HG03066 (cell line): ENCODE measurements around the gene HAO2.
"Not testable (repeated sequence)": the region's sequence is repeated elsewhere in the genome, so short reads cannot be mapped to it uniquely, and the experiment has no call there.

Experiments used
- ATAC-seq: cut with Tn5 transposase; IDR thresholded peaks from one replicate; pipeline ENCODE4 v1.9.1; 2021; ENCODE audit warnings: low read depth; ENCODE audit not compliant: unreplicated experiment

The HAO2 gene

GRCh38 chr1:119376594-119376993, 8.0 kb downstream of the HAO2 start:
- no peak for ATAC-seq

GRCh38 chr1:119377594-119377993, 9.0 kb downstream of the HAO2 start:
- ATAC-seq, result not testable (repeated sequence)

- ATAC-seq, result no peak
Observed at GRCh38 chr1:119379117-119379516, 10.5 kb downstream of the HAO2 start.

- no peak for ATAC-seq
Observed at GRCh38 chr1:119380304-119380703, 11.7 kb downstream of the HAO2 start.

DNA sequence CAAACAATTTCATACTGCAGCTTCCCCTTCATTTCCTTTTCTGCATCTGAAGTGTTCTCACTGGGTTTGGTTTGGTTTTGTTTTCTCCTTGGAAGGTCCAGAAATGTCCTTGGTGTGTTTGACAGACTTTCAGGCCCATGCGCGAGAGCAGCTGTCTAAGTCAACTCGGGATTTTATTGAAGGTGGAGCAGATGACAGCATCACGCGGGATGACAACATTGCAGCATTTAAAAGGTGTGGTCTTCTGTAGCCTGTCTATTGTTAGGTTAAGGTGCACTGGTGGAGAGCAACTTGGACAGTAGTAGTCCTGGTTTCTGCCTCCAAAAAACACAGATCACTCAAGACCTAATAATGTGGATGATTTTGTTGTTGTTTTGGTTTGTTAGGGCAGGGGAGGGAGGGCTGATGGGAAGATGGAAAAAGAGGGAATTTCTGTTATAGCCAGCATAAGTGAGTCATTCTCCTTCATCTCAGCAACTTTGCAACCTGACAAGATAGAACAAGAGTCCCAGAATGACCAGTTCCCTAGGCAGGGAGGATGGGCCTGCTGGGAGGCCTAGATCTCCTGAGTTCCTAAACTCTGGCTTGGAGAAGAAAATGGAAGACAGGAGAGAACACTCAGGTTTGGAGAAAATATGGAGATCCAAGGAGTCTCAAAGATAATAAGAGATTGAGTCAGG, 12.5 kb downstream of the HAO2 start:
- no peak for ATAC-seq

GRCh38 chr1:119384591-119384990, 16.0 kb downstream of the HAO2 start:
- no peak for ATAC-seq

GRCh38 chr1:119385650-119386049, 17.1 kb downstream of the HAO2 start:
- no peak for ATAC-seq

- no peak for ATAC-seq
Observed at GRCh38 chr1:119387858-119388257, 19.3 kb downstream of the HAO2 start.

DNA sequence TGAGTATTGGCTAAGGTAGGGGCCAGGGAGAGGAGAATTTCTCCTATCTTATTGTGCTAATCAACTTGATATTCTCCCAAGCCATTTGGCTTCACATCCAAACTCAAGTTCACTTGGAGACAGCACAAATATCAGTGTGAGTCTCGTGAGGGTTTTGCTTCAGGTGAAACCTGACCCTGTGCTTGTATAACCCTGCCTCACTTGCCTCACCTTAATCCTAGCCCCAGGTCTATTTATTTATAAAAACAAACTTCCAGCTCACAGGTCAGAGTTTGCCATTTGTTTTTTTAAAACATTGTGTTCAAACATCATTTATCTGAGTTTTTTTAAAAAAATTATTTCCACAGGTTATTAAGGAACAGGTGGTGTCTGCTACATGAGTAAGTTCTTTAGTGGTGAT, 19.9 kb downstream of the HAO2 start:
- ATAC-seq, result no peak

- ATAC-seq, result no peak
Observed at GRCh38 chr1:119390526-119390925, 21.9 kb downstream of the HAO2 start.

GRCh38 chr1:119391749-119392148, 23.2 kb downstream of the HAO2 start:
- ATAC-seq, result no peak

DNA sequence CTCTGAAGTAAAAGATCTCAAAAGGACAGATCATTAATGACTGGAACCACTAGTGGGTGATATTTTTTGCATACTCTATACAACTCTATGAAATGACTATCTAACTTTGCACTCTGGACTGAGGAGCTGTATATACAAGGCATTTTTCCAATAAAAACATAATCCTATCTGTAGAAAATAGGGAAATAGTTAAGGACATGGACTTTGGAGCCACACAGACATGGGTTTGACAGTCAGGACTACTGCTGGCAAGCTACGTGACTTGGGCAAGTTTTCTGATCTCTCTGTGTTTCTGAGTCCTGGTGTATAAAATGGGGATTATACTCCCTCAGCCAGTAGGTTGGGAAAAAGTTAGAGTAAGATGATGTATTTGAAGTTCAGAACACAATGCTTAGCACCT, 25.5 kb downstream of the HAO2 start:
- ATAC-seq, result no peak

DNA sequence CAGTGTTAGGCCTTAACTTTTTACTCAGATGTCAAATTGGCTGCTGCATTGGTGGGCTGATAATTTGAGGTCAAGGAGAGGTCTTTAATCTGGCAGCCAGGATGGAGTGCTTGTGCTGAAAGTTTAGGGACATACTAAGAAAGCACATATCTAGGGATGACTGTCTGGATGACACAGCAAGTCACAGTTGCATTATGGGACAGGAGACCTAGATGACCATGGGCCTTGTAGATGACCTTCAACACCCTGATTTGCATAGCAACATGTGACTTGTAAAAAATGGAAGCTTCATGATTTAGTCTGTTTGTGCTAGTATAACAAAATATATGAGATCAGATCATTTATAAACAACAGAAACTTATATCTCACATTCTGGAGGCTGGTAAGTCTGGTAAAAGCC, 28.4 kb downstream of the HAO2 start:
- ATAC-seq, result no peak

GRCh38 chr1:119397986-119398385, 29.4 kb downstream of the HAO2 start:
- ATAC-seq, result no peak

GRCh38 chr1:119404736-119405135, 36.2 kb downstream of the HAO2 start:
- ATAC-seq, result no peak

GRCh38 chr1:119409731-119410130, 41.1 kb downstream of the HAO2 start:
- ATAC-seq, result no peak

DNA sequence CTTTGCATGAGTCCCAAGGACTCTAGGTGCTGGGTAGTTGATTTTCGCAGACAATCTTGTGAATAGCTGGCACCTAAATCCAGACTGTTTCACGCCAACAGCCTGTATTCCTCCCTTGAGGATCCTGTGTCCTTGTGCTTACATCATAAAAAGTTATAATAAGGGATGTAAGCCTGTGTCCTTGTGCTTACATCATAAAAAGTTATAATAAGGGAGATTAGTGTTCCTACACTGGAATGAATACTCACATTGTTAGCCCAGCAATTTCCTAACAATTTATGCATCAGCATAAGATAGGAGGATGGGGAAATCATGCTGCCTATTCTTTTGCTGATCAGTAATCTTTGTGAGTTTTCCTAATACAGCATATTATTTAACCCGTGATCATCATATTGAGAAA, 42.4 kb downstream of the HAO2 start:
- no peak for ATAC-seq

GRCh38 chr1:119414950-119415349, 46.4 kb downstream of the HAO2 start, which contains the start of gene HSD3B2:
TSS of gene HSD3B2 (plus strand) at chr1:119415150. CDS start at chr1:119415420, 270 bp downstream.
- ATAC-seq, result no peak

DNA sequence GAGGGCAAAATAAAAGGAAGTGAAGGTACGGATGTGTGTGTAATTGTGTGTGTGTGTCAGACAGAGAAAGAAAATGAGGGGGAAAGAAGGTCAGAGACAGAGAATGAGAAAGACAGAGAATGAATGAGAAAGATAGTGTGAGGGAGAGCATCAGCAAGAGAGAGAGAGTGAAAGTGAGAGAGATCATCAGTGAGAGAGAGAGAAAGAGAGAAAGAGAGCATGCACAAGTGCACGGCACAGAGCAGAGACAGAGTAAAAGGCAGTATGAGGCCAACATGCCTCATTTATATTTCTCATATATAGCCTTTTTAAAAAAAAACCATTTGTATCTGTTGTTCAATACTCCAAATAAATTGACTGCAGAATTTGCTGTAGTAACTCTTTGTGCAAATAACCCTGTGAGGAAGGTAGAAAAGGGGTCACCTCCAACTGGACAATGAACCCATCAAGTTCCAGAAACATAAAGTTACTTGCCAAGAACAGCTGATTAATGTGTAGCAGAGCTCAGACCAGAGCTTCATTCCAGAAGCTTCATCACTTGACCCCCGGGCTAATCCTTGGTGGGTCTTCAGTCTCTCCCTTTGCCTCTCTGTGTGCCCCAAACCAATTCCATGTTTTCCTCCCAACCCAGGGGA, 47.5 kb downstream of the HAO2 start:
- no peak for ATAC-seq

DNA sequence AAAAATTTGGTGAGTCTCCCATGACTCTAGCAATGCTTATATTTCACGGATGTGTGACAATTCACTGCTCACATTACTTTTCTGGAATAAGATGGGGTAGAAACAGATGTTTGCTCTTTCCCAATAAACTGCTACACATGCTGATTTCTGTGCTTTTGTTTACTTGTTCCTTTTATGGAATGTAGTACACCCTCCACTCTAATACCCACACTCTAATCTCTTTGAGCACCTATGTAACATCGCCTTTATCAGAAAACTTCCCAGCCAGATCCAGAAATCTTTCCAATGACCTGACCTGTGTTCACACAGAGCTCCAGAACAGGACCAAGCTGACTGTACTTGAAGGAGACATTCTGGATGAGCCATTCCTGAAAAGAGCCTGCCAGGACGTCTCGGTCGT, 50.5 kb downstream of the HAO2 start:
- no peak for ATAC-seq

GRCh38 chr1:119420638-119421037, 52.1 kb downstream of the HAO2 start:
- ATAC-seq, result no peak

DNA sequence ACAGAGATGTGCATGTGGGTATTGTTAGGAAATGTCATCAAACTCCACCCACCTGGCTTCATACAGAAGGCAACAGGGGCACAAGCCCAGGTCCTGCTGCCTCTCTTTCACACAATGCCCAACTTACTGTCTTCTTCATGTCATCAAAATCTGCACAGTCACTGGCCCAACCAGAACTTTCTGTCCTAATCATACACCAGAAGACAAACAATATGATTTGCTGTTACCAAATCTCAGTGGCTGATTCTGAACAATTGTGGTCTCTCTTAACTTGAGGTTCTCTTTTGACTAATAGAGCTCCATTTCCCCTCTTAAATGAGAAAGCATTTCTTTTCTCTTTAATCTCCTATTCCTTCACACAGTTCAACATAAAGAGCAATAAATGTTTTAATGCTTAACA, 54.0 kb downstream of the HAO2 start:
- no peak for ATAC-seq
